Keratinocyte (primary cell): Measurements from ENCODE around the gene B3GNT3.

ENCODE experiments used
- CTCF ChIP-seq, 3 experiments: IDR thresholded peaks in 1 of 3; conservative IDR thresholded peaks in 1 of 3; optimal IDR thresholded peaks in 1 of 3; 2 replicates in 2 of 3; 3 replicates in 1 of 3; pipeline versions ENCODE3 to v1.5.1; 2011; ENCODE audit warnings: low read length in 3 of 3, mild to moderate bottlenecking in 3 of 3, moderate library complexity in 2 of 3, control low read depth in 1 of 3, inconsistent platforms in 1 of 3; ENCODE audit not compliant: insufficient read depth in 2 of 3; ENCODE audit errors: extremely low read depth in 1 of 3
- EZH2 ChIP-seq: IDR thresholded peaks from one replicate; pipeline ENCODE4 v1.6.1; 2012; ENCODE audit warnings: inconsistent platforms, mild to moderate bottlenecking, low read length, moderate library complexity

GRCh38 chr19:17821190-17821589, 26.3 kb downstream of the B3GNT3 start, which contains the start of gene INSL3:
- TF ChIP-seq CTCF (optimal IDR thresholded peaks at IDR 0.05 in 1 of 3, IDR thresholded peaks at IDR 0.05 in 1 of 3, conservative IDR thresholded peaks at IDR 0.05 in 1 of 3; ENCODE audit: extremely low read depth in 1 of 3, insufficient read depth in 2 of 3, low read length in 3 of 3), result no peak
- TF ChIP-seq EZH2, result no peak
